GM12874 (cell line): Measurements from ENCODE around the gene PDCL3.

Source experiments
- TF ChIP-seq, protein P1 (sequence below): IDR thresholded peaks from 2 replicates; pipeline ENCODE4 v1.5.1; 2011; ENCODE audit warnings: low read depth, mild to moderate bottlenecking, control low read depth, low read length, moderate library complexity; ENCODE audit not compliant: insufficient read depth

The PDCL3 gene

DNA sequence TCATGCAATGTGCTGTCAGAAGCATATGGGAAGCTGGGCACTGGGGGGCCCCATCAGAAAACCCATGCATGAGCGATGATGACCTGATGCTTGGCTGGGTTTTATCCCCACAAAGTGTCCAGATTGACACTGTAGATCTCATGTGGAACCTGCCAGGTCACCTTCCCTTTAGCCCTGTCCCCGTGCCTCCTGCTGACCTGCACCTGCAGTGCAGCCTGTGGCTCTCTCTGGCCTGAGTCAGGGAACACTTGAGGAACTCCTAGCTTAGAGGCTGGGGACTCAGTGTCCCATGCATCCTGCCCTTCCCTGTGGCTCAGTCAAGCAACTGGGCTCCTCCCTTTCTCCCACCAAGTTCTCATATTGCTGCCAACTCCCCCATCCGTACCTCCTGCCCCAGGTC, 57.7 kb downstream of the PDCL3 start:
- TF ChIP-seq, protein P1, sequence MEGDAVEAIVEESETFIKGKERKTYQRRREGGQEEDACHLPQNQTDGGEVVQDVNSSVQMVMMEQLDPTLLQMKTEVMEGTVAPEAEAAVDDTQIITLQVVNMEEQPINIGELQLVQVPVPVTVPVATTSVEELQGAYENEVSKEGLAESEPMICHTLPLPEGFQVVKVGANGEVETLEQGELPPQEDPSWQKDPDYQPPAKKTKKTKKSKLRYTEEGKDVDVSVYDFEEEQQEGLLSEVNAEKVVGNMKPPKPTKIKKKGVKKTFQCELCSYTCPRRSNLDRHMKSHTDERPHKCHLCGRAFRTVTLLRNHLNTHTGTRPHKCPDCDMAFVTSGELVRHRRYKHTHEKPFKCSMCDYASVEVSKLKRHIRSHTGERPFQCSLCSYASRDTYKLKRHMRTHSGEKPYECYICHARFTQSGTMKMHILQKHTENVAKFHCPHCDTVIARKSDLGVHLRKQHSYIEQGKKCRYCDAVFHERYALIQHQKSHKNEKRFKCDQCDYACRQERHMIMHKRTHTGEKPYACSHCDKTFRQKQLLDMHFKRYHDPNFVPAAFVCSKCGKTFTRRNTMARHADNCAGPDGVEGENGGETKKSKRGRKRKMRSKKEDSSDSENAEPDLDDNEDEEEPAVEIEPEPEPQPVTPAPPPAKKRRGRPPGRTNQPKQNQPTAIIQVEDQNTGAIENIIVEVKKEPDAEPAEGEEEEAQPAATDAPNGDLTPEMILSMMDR = no peak

DNA sequence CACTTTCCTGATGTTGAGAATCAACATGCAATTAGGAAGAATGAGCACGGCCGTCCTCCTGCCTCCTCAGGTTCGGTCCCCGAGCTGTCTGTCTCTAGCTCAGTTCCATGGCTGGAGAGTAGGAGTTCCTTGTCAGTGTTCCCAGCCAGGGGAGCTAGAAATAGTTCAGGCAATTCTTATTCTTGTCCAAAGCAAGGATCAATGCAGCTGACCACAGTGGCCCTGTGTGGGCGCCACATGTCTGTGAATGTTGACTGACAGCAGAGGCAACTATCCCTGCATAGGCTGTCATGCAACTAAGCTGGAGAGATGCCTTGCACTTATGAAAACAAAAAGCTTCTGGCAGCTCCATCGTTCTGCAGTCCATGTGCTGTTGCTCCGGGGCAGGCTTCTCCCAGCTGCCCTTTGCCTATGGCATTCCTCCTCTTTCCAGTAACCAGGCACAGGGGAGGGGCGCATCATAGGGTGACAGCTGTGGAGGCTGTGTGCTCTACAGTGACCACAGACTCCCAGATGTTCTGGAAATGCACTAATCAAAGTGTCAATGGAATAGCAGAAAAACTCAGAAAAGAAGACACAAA, 58.7 kb downstream of the PDCL3 start:
- TF ChIP-seq, protein P1 = no peak

DNA sequence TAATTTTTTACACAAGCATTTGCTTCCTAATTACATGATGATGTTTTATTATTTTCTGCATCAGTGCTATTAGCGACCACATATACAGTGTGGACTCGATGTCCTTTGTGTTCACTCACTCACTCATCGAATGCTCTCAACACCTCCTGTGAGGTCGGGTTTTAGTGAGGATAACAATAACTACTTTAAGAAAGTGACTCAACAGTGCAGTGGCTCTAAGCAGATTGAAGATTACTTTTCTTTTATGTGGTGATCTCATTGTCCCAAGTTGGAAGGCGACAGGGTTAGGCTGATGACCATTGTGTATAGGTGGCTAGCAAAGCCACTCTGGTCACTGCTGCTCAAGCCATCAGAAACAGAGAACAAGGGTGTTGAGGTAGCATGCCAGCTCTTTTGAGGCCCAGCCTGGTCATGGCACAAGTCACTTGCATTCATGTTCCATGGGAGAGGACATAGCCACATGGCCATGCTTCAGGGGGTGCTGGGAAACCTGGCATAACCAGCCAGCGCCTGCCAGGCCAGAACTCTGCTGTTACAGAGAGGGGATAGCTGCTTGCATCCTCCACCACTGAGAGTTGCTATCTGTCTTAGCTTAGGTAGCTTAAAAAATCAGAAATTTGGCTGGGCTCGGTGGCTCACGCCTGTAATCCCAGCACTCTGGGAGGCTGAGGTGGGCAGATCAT, 60.4 kb downstream of the PDCL3 start:
- TF ChIP-seq, protein P1 = no peak

DNA sequence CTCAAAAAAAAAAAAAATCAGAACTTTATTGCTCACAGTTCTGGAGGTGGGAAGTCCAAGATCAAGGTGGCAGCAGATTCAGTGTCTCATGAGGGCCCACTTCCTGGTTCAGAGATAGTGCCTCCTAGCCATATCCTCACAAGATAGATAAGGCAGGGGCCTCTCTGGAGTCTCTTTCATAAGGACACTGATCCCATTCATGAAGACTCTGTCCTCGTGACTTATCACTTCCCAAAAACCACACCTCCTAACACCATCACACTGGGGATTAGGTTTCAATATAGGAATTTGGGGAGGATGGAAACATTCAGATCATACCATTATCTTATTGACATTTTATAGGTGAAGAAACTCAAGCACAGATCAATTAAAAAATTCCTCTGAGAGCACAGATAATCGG, 61.1 kb downstream of the PDCL3 start:
- TF ChIP-seq, protein P1 = no peak

DNA sequence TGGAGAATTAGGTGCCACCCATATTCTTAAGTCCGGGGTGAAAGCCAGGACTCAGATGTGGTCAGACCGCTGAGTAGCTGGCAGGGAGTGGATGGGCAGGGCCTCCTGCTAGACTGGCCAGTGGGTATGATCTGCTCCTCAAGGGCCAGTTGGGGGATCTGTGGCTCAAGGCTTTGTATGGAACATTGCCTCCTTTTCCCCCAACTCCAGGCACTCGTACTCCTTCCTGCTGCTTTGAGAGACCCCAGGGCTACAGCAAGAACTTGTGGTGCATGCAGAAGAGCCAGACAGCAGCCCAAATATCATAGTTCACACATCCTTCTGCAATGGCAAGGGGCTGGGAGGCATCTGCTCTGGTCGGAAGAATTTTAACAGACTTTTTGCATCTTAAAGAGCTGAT, 61.7 kb downstream of the PDCL3 start:
- TF ChIP-seq, protein P1 = no peak

DNA sequence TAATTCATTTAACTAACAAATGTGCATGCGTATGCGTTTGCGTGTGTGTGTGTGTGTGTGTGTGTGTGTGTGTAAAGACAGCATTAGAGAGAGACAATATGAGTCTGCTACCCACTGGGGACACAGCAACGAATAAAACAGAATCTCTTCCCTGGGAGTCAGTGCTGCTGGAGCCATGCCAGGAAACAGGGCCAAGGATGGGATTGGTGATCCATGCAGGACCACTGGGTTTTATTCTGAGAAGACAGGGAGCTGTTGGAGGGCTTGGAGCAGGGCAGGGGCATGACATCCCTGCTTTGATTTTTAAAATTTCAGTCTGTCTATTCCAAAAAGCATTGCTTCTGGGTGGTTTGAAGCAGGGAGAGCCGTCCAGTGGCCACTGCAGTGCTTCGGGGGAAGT, 62.9 kb downstream of the PDCL3 start:
- TF ChIP-seq, protein P1 = no peak
